BE2C (cell line): Measurements from ENCODE around the gene CCP110.

ENCODE experiments used
- DNase-seq: peaks from one replicate; pipeline ENCODE4 v3.0.0-alpha.2; 2020
- H3K27me3 ChIP-seq: fragments of 250-450 bp; sonication (Bioruptor Pico); 2 replicates; pipeline ENCODE4 v1.5.1; 2020; ENCODE audit warnings: mild to moderate bottlenecking
- H3K36me3 ChIP-seq: fragments of 250-450 bp; sonication (Bioruptor Pico); 2 replicates; pipeline ENCODE4 v1.5.1; 2020; ENCODE audit warnings: mild to moderate bottlenecking
- H3K4me1 ChIP-seq: fragments of 250-450 bp; sonication (Bioruptor Pico); 2 replicates; pipeline ENCODE4 v1.5.1; 2020
- H3K4me3 ChIP-seq: 2 replicates; pipeline ENCODE4 v1.5.1; 2011; ENCODE audit warnings: low read depth, low read length
- H3K9me3 ChIP-seq: fragments of 250-450 bp; sonication (Bioruptor Pico); 2 replicates; pipeline ENCODE4 v1.5.1; 2020
- CTCF ChIP-seq: IDR thresholded peaks from 2 replicates; pipeline ENCODE4 v1.5.1; 2012; ENCODE audit warnings: mild to moderate bottlenecking, low read depth, low read length

The CCP110 gene

GRCh38 chr16:19490619-19491018, 33.1 kb upstream of the CCP110 start:
- Histone ChIP-seq H3K4me1 (no peaks in the 10 kb centered on the region), H3K4me3 (no peak overlapping the region), H3K9me3 (no peaks in the 10 kb centered on the region), H3K36me3 (no peaks in the 10 kb centered on the region), H3K27me3 (no peaks in the 10 kb centered on the region)
- DNase-seq = no peak
- no peak for TF ChIP-seq CTCF

GRCh38 chr16:19497176-19497575, 26.6 kb upstream of the CCP110 start:
- no peaks in the 10 kb centered on the region for H3K4me1 ChIP-seq
- no peak for DNase-seq
- no peaks in the 10 kb centered on the region for H3K27me3 ChIP-seq
- peaks cover 4% of the 10 kb centered on the region for H3K36me3 ChIP-seq
- TF ChIP-seq CTCF = no peak
- no peak overlapping the region for H3K4me3 ChIP-seq
- no peaks in the 10 kb centered on the region for H3K9me3 ChIP-seq

- TF ChIP-seq CTCF = no peak
- Histone ChIP-seq H3K4me3 (no peak overlapping the region), H3K4me1 (no peaks in the 10 kb centered on the region), H3K36me3 (peaks cover 20% of the 10 kb centered on the region), H3K9me3 (no peaks in the 10 kb centered on the region), H3K27me3 (no peaks in the 10 kb centered on the region)
- no peak for DNase-seq
These were observed 24.7 kb upstream of the CCP110 start for GRCh38 chr16:19499006-19499405.

- H3K4me3 ChIP-seq = no peak overlapping the region
- TF ChIP-seq CTCF = no peak
- H3K4me1 ChIP-seq = no peaks in the 10 kb centered on the region
- H3K9me3 ChIP-seq = no peaks in the 10 kb centered on the region
- no peak for DNase-seq
- no peaks in the 10 kb centered on the region for H3K27me3 ChIP-seq
- peaks cover 21% of the 10 kb centered on the region for H3K36me3 ChIP-seq
These were observed 24.3 kb upstream of the CCP110 start for GRCh38 chr16:19499481-19499880.

- peaks cover 31% of the 10 kb centered on the region for H3K36me3 ChIP-seq
These were observed 21.2 kb upstream of the CCP110 start for GRCh38 chr16:19502395-19503131.

More at GRCh38 chr16:19502395-19503131, 21.2 kb upstream of the CCP110 start:
- peak; percentile 80 for DNase-seq
- H3K4me1 ChIP-seq = no peaks in the 10 kb centered on the region
- no peaks in the 10 kb centered on the region for H3K9me3 ChIP-seq
- H3K27me3 ChIP-seq = no peaks in the 10 kb centered on the region
- TF ChIP-seq CTCF = peak; percentile 83
- no peak overlapping the region for H3K4me3 ChIP-seq
